VCaP (cell line): Measurements from ENCODE around the gene C22orf31.
A peak's percentile ranks its signal among the peaks of the same experiment; 100 is the strongest.
"Not testable (repeated sequence)": the region's sequence is repeated elsewhere in the genome, so short reads cannot be mapped to it uniquely, and the experiment has no call there.

ENCODE experiments used
- H3K27ac ChIP-seq: fragments of 450-650 bp; 2 replicates; pipeline ENCODE4 v1.5.1; 2017
- CTCF ChIP-seq: fragments of 450-650 bp; conservative IDR thresholded peaks from 2 replicates; pipeline ENCODE4 v1.5.1; 2017; ENCODE audit warnings: mild to moderate bottlenecking, moderate library complexity

C22orf31 gene

GRCh38 chr22:29090039-29090438, 28.4 kb upstream of the C22orf31 start:
- TF ChIP-seq CTCF: no peak
- H3K27ac ChIP-seq: peak overlapping the region; percentile 65

- peak overlapping the region; percentile 65 for H3K27ac ChIP-seq
- TF ChIP-seq CTCF: no peak
Observed at GRCh38 chr22:29089507-29089906, 27.9 kb upstream of the C22orf31 start.

- peak overlapping the region; percentile 65; the same call in 1 of the 2 replicates for H3K27ac ChIP-seq
- TF ChIP-seq CTCF: no peak
Observed at GRCh38 chr22:29088809-29089208, 27.2 kb upstream of the C22orf31 start.

GRCh38 chr22:29087012-29087411, 25.4 kb upstream of the C22orf31 start:
- TF ChIP-seq CTCF: no peak
- no peak overlapping the region for H3K27ac ChIP-seq

- H3K27ac ChIP-seq: no peak overlapping the region
- no peak for TF ChIP-seq CTCF
Observed at GRCh38 chr22:29083933-29084591, 22.4 kb upstream of the C22orf31 start.

- H3K27ac ChIP-seq: not testable (repeated sequence)
Observed at GRCh38 chr22:29083576-29083932, 21.9 kb upstream of the C22orf31 start.

- H3K27ac ChIP-seq: no peak overlapping the region
- TF ChIP-seq CTCF: no peak
Observed at GRCh38 chr22:29082826-29083545, 21.4 kb upstream of the C22orf31 start.
